ENCODE data around the gene ZNF784.

Gene ZNF784

GRCh38 chr19:55650602-55651230 is 26.4 kb upstream of the ZNF784 start:
- ATAC-seq (no peak), DNase-seq (no peak)
- Mint-ChIP-seq H3K4me3 (peak overlapping the region; percentile 36), H3K27me3 (peaks cover 8% of the 10 kb centered on the region), H3K27ac (peak overlapping the region; percentile 76), H3K36me3 (ENCODE audit: low read depth) (peaks cover 24% of the 10 kb centered on the region), H3K9me3 (no peaks in the 10 kb centered on the region), H3K4me1 (peaks cover 55% of the 10 kb centered on the region)

DNA sequence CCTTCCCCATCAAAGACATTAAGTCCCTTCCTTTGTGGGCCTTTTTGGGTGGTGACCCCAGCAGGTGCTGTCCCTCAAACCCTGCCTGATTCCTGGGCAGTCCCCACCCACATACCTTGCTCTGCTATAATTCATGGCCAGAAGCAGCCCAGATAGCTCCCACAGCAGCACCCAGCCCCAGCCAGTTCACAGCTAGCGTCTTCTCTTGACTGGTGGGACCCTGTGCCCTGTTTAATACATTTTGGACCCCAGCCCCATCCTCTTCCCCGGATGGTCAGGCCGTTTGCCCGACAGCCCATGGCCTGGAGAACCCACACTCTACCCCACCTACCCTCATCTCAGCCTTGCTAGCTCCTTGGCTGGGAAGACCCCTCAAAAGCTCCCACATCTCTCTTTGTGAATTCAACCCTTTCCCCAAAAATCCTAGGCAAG is 25.8 kb upstream of the ZNF784 start:
- H3K36me3 Mint-ChIP-seq (ENCODE audit: low read depth): peaks cover 26% of the 10 kb centered on the region
- no peak for ATAC-seq
- H3K4me1 Mint-ChIP-seq: peaks cover 59% of the 10 kb centered on the region

GRCh38 chr19:55649268-55650125 is 25.1 kb upstream of the ZNF784 start:
- Mint-ChIP-seq H3K4me1 (peaks cover 63% of the 10 kb centered on the region), H3K27me3 (peaks cover 6% of the 10 kb centered on the region)

More for the DNA sequence above, 25.8 kb upstream of the ZNF784 start:
- no peaks in the 10 kb centered on the region for H3K9me3 Mint-ChIP-seq
- peak; percentile 53 for DNase-seq
- H3K27ac Mint-ChIP-seq: peak overlapping the region; percentile 76
- H3K27me3 Mint-ChIP-seq: peaks cover 6% of the 10 kb centered on the region
- H3K4me3 Mint-ChIP-seq: peak overlapping the region; percentile 36

DNA sequence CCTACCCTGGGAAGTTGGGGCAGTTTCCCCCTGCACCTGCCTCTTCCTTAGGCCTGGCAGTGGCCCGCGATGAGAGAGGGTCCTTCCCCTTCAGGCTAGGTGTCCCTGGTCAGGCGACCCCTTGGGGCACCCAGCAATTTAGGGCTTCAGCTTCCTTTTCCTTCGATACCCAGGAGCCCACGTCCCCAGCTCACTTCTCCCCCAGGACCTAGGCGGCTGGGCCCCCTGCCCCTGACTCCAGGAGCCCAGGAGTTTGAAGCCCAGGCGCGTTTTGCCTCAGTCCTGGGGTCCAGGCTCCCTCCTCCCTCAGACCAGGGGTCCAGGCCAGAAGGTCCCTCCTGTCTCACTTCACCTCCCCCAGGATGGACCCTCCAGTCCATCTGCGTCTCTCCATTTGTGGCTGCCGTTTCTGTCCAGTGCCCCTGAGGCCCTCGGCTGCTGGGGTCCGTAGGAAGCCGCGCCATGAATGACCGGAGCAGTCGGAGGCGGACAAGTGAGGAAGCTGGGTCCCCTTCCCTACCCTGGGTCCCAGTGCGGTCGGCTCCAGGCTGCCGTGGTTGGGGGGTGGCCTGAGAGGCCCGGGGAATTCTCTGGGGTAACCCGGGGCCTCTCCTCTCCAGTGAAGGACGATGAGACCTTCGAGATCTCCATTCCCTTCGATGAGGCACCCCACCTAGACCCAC is 24.4 kb upstream of the ZNF784 start:
- peak overlapping the region; percentile 77 for H3K4me3 Mint-ChIP-seq
- ATAC-seq: no peak
- peaks cover 1% of the 10 kb centered on the region for H3K27me3 Mint-ChIP-seq
- no peaks in the 10 kb centered on the region for H3K9me3 Mint-ChIP-seq
- H3K4me1 Mint-ChIP-seq: peaks cover 61% of the 10 kb centered on the region
- DNase-seq: no peak
- peaks cover 29% of the 10 kb centered on the region for H3K36me3 Mint-ChIP-seq (ENCODE audit: low read depth)
- H3K27ac Mint-ChIP-seq: peak overlapping the region; percentile 77

More at GRCh38 chr19:55649268-55650125, 25.1 kb upstream of the ZNF784 start:
- DNase-seq: no peak
- Mint-ChIP-seq H3K4me3 (peak overlapping the region; percentile 77), H3K27ac (peak overlapping the region; percentile 76), H3K9me3 (no peaks in the 10 kb centered on the region), H3K36me3 (ENCODE audit: low read depth) (peaks cover 28% of the 10 kb centered on the region)
- no peak for ATAC-seq

DNA sequence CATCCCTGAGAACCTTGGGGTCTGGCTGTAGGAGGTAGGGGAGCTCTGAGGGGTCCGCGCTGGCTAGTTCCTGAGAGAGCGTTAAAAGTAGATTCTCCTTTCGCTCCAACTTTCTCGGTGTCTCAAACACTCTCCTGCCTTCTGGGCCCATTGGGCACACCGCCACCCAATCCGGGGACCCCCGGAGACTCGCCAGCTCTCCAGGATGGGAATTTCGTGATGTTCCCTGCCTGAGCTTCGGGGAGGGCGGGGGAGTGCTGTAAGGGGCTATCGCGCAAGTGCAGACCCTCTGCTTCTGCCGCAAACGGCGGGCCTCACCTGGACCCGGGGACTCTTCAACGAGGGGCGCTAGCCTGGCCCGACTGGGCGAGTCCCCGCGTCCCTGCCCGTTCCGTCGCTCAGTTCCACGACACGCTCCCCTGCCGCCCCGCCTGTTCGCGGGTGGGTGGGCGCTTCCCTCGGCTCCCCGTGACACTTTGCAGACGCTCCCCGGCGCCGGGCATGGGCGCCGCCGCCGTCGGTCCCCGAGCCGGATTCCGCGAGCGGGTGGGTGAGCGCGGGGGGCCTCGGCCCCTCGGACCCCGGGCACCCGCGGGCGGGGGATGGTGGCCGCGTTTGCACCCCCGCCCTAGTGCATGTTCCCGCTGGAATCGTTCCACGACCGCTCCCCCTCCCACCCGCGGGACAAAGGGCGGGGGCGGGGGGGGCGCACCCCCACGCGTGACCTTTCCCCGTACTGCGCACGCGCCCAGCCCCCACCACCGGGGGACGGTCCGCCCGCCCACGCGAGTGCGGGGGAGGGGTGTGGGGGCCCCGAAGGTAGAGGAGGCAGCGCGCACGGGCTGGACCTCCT is 23.6 kb upstream of the ZNF784 start, which contains the start of gene CCDC106:
Gene CCDC106 (plus strand): TSS at position 481 of the 853 bp plus-strand sequence. CDS start 835 bp downstream, outside the sequence.
- Mint-ChIP-seq H3K9me3 (no peaks in the 10 kb centered on the region), H3K4me3 (peak within 1 kb of the TSS; percentile 81), H3K27ac (peak within 1 kb of the TSS; percentile 77), H3K4me1 (peaks cover 64% of the 10 kb centered on the region), H3K27me3 (peaks cover 2% of the 10 kb centered on the region), H3K36me3 (ENCODE audit: low read depth) (peaks cover 33% of the 10 kb centered on the region)
- DNase-seq: peak; percentile 54
- peak; percentile 1 for ATAC-seq

DNA sequence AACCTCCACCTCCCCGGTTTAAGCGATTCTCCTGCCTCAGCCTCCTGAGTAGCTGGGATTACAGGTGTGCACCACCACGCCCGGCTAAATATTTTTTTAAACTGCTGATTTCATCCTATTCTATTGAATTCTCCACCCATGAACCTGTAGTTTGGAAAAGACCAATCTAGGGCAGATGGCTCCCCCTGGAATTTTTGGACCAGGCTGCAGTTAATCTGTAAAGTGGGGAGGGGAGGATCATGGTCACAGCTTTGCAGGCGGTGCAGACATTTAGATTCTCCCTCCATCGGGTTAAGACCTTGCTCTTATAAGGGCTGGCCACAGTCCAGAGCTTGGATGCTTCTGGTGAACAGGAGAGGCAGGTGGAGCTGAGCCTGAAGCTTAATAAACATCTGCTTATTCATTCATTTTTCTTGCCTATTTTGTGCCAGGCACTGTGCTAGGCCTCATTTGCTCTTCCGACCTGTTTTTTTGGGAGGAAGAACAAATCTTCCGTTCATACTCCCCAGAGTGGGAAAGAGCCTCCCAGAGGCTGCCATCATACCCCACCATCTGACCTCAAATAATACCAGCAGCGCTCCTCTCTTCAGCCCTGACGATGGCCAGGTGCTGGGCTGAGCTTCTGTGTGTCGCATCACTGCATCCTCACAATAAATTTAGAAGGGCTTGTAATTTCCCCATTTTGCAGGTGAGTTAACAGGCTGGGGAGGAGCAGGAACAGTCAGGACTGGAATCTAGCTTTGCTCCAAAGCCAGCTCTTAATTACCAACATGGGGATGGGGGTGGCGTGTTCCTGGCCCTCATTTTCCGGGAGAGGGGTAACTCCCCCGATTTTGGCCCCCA is 22.7 kb upstream of the ZNF784 start:
- no peaks in the 10 kb centered on the region for H3K9me3 Mint-ChIP-seq
- peaks cover 2% of the 10 kb centered on the region for H3K27me3 Mint-ChIP-seq
- H3K27ac Mint-ChIP-seq: peak overlapping the region; percentile 71
- DNase-seq: no peak
- no peak for ATAC-seq
- H3K36me3 Mint-ChIP-seq (ENCODE audit: low read depth): peaks cover 33% of the 10 kb centered on the region
- peaks cover 65% of the 10 kb centered on the region for H3K4me1 Mint-ChIP-seq
- H3K4me3 Mint-ChIP-seq: peak overlapping the region; percentile 81

- peaks cover 38% of the 10 kb centered on the region for H3K36me3 Mint-ChIP-seq (ENCODE audit: low read depth)
- no peak for DNase-seq
- H3K27ac Mint-ChIP-seq: peak overlapping the region; percentile 72
- no peaks in the 10 kb centered on the region for H3K9me3 Mint-ChIP-seq
- H3K4me3 Mint-ChIP-seq: peak overlapping the region; percentile 94
- peaks cover 2% of the 10 kb centered on the region for H3K27me3 Mint-ChIP-seq
- H3K4me1 Mint-ChIP-seq: peaks cover 65% of the 10 kb centered on the region
- ATAC-seq: no peak
These were observed 21.1 kb upstream of the ZNF784 start for GRCh38 chr19:55645512-55645881.

DNA sequence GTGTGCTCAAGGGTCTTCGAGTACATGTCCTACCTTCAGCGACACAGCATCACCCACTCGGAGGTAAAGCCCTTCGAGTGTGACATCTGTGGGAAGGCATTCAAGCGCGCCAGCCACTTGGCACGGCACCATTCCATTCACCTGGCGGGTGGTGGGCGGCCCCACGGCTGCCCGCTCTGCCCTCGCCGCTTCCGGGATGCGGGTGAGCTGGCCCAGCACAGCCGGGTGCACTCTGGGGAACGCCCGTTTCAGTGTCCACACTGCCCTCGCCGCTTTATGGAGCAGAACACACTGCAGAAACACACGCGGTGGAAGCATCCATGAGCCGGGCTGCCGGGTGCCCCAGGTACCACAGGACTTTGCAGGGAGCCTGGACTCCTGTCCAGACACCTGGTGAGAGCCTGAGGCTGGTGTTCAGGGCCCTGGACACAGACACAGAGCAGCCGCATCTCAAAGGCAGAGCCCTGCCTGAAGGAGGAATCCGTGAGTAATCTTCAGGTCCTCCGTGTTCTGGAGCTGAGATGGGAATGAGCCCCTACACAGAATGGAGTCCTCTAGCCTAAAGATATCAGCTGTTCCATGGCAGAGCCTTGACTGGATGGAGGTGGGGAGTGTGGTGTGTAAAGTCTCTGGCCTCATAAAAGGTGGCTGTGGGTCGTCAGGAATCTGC is 20.6 kb upstream of the ZNF784 start:
- H3K4me3 Mint-ChIP-seq: peak overlapping the region; percentile 94
- peaks cover 41% of the 10 kb centered on the region for H3K36me3 Mint-ChIP-seq (ENCODE audit: low read depth)
- peaks cover 2% of the 10 kb centered on the region for H3K27me3 Mint-ChIP-seq
- no peak for ATAC-seq
- H3K27ac Mint-ChIP-seq: peak overlapping the region; percentile 99
- DNase-seq: no peak
- H3K9me3 Mint-ChIP-seq: no peaks in the 10 kb centered on the region
- peaks cover 65% of the 10 kb centered on the region for H3K4me1 Mint-ChIP-seq

- Mint-ChIP-seq H3K9me3 (no peaks in the 10 kb centered on the region), H3K27ac (peak overlapping the region; percentile 99), H3K4me1 (peaks cover 65% of the 10 kb centered on the region), H3K36me3 (ENCODE audit: low read depth) (peaks cover 45% of the 10 kb centered on the region), H3K4me3 (peak overlapping the region; percentile 94), H3K27me3 (peaks cover 2% of the 10 kb centered on the region)
- ATAC-seq: no peak
- DNase-seq: no peak
These were observed 19.9 kb upstream of the ZNF784 start for GRCh38 chr19:55644191-55644833.

DNA sequence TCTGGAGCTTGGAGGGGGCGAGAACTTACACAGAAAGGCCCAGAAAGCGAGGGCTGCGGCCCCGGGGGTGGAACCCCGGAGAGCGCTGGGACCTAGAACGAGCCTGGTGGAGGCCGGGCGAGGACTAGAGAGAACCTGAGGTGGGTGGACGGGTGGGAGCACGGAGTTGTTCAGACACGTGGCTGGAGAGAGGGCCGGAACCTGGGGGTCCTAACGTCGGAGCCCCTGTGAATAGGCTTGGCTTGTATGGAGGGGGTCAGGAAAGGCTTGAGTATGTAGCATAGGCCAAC is 19.5 kb upstream of the ZNF784 start:
- Mint-ChIP-seq H3K27me3 (peaks cover 2% of the 10 kb centered on the region), H3K9me3 (no peaks in the 10 kb centered on the region), H3K4me3 (peak overlapping the region; percentile 94), H3K36me3 (ENCODE audit: low read depth) (peaks cover 50% of the 10 kb centered on the region), H3K4me1 (peaks cover 65% of the 10 kb centered on the region), H3K27ac (peak overlapping the region; percentile 99)
- ATAC-seq: no peak
- no peak for DNase-seq

DNA sequence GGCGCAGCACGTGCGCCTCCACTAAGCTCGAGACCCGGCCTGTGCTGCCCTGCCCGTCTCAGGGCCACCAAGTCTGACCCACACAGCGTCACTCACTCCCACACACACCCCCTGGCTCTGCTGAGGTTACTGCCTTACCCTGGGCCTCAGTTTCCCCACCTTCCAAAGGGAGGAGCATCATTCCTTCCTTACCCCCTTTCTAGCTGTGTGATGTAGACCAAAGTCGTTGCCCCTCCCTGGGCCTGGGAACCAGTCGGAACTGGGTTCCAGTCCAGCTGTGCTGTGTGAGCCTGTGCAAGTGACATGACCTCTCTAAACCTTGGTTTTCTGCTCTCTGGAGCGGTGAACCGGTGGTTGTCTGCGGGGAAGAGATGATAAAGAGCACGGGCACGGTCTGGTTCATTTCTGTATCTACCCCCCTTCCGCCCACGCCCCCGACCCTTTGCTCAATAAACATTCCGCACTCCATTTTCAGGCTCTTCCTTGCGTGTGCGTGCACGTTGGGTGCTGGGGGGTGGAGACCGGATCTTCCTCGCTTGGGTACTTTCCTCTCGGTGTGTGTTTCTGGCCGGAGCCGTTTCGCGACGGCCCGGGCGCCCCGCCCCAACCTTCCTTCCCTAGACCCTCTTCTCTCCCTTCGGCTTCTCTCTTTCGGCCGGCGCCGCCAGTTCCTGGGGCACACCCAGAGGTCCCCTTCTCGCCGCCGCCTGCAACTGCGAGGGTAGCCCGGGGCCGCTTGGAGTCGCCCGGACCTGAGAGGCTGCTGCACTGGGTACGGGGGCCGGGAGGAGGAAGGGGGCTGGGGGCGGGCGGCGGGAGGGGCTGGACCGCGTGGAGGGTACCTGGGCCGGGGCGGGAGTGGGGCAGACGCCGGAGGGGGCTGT is 18.9 kb upstream of the ZNF784 start, which contains the start of gene ZNF581:
Gene ZNF581 (plus strand): TSS at position 647 of the 884 bp plus-strand sequence. CDS start 923 bp downstream, outside the sequence.
- H3K27ac Mint-ChIP-seq: peak within 1 kb of the TSS; percentile 99
- peak; percentile 84 for DNase-seq
- peak; percentile 47 for ATAC-seq
- H3K27me3 Mint-ChIP-seq: peaks cover 2% of the 10 kb centered on the region
- H3K4me3 Mint-ChIP-seq: peak within 1 kb of the TSS; percentile 94
- H3K9me3 Mint-ChIP-seq: no peaks in the 10 kb centered on the region
- peaks cover 53% of the 10 kb centered on the region for H3K36me3 Mint-ChIP-seq (ENCODE audit: low read depth)
- peaks cover 66% of the 10 kb centered on the region for H3K4me1 Mint-ChIP-seq
